ENCODE data around the gene ROR2. TPM values are rescaled to one million over a fixed set of nuclear protein-coding genes. Genes with fewer than 3 reads are reported as not detected.

Gene ROR2
- total and polyA plus RNA-seq, 2 of the 13 experiments (the other 11 are each of a cell fraction or from before 2014, with no cell fraction given), result not detected

DNA sequence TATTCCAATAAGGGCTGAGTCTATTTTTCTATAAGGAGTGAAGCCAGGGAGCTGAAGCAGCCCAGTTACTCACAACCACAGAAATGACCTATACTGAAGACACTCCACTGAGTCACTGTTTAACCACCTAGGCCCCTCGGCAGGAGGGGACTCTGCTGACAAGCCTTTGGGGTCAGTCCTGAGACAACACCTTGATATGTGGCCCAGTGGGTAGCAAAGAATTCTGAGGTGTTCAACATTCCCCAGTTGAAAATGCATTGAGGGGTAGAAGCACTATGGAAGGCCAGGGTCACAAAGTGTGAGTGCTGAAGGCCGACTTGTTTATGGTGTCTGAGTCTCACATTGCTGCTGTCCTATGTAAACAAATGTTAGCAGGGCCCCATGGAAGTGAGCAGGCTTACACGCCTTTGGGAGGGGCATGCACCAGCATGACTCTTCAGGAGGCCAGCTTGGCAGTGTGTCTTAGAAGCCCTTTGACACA lies 413.8 kb downstream of the ROR2 start (continued):
- TF ChIP-seq ZBED4 (CRISPR knock-in tag; IDR thresholded peaks at IDR 0.05; ENCODE audit: borderline replicate concordance), result no peak
- TF ChIP-seq GFI1 (CRISPR knock-in tag; IDR thresholded peaks at IDR 0.05; ENCODE audit: borderline replicate concordance), result no peak
- no peak for TF ChIP-seq ZSCAN22 (CRISPR knock-in tag; IDR thresholded peaks at IDR 0.05)
- TF ChIP-seq ZNF761 (CRISPR knock-in tag; conservative IDR thresholded peaks at IDR 0.05), result no peak
- no peak for TF ChIP-seq AHR (CRISPR knock-in tag; IDR thresholded peaks at IDR 0.05)
- no peak for TF ChIP-seq SMARCE1 (IDR thresholded peaks at IDR 0.05; ENCODE audit: borderline replicate concordance)
- TF ChIP-seq PHF20 (CRISPR knock-in tag; IDR thresholded peaks at IDR 0.05), result no peak
- TF ChIP-seq PITX1 (CRISPR knock-in tag; IDR thresholded peaks at IDR 0.05), result no peak
- no peak for TF ChIP-seq ZNF274 (CRISPR knock-in tag; IDR thresholded peaks at IDR 0.05)
- TF ChIP-seq RARA (CRISPR knock-in tag; IDR thresholded peaks at IDR 0.05), result peak; percentile 56

DNA sequence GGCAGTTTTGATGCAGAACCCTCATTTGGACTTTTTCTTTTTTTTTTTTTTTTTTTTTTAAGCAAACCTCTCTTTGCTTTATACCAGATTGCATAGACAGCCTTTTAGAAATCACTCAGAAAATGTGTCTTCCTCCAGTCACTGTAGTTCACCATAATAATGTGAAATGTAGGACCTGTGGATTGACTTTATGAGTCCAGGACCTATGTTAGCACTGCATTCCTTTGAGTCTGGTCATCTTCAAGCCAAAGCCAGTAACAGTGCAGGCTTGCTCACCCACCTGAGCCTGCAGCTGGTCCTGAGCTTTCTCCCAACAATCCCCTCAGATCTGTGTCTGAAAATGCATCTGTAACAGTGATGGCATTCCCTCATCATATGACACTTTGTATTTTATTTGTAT lies 415.7 kb downstream of the ROR2 start:
- H2AFZ ChIP-seq (ENCODE audit: low read length), result no peak overlapping the region
- BruUV-seq (replicated peaks), result no TSS peak
- no peaks in the 10 kb centered on the region for H3K79me2 ChIP-seq (ENCODE audit: insufficient read depth, low read length)
- in situ Hi-C loops (cut with HindIII; ENCODE audit: extremely low pct_ligation_motif_present, low pct_unique_long_range_greater_than_20kb), result no loop called here
- no peak for DNase-seq (ENCODE audit: low spot score)
- H4K20me1 ChIP-seq (ENCODE audit: insufficient read depth, low read length), result no peaks in the 10 kb centered on the region
- no peak overlapping the region for H3K27ac ChIP-seq (ENCODE audit: extremely low read length, insufficient read depth, low read length)
- ChIA-PET CTCF (ENCODE audit: low intra/inter-chr PET ratio, low total read pairs) (no interaction called here), POLR2A (no interaction called here)
- no peaks in the 10 kb centered on the region for H3K36me3 ChIP-seq (replicated peaks in 1 of 2; ENCODE audit: control insufficient read depth in 1 of 2, insufficient read depth in 2 of 2, low read length in 2 of 2)
- FAIRE-seq, result no peak
- TF ChIP-seq TOE1 (CRISPR knock-in tag; IDR thresholded peaks at IDR 0.05), result no peak
- H3K4me2 ChIP-seq (ENCODE audit: low read depth, low read length), result no peak overlapping the region
- no peak overlapping the region for H3K4me3 ChIP-seq (replicated peaks in 1 of 3; ENCODE audit: insufficient read depth in 1 of 3, low read depth in 2 of 3, low read length in 3 of 3)
- H3K9me3 ChIP-seq (ENCODE audit: low read length), result no peaks in the 10 kb centered on the region
- peaks cover 21% of the 10 kb centered on the region for H3K4me1 ChIP-seq (ENCODE audit: insufficient read depth, low read length)
- intact Hi-C loops (cut with micrococcal nuclease; ENCODE audit: unreplicated experiment), result no loop called here
- H3K27me3 ChIP-seq (ENCODE audit: control insufficient read depth in 1 of 2, insufficient read depth in 2 of 2, low read length in 2 of 2), result peaks cover 0 to 28% of the 10 kb centered on the region in 2 experiments; a peak in 2 of 5 replicates
- no peak for ATAC-seq
- no peak overlapping the region for H3K9ac ChIP-seq (ENCODE audit: insufficient read depth, low read depth, low read length)
